GM19025 (cell line): ENCODE data around the gene ITPR3.

ENCODE experiments used
- ATAC-seq: cut with Tn5 transposase; IDR thresholded peaks from one replicate; pipeline ENCODE4 v1.9.1; 2021; ENCODE audit warnings: mild to moderate bottlenecking, low read depth, moderate library complexity; ENCODE audit not compliant: unreplicated experiment

Gene ITPR3

DNA sequence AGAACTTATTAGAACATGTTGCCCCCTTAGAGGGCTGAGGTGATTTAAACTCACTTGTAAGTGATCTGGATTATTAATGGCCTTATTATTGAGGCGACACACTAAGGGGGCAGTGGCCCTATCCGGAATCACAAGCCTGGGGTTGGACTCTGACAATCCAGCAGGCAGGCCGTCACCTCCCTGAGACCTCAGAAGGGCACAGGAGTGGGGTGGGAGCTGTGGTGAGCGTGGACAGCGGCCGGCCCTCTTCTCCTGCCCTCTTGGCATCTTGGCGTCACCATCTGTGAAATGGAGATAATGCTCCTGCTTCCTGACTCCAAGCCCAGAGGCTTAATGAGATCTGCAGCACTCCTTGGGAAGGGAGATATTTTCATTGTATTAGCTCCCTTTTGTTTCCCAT is 106.0 kb downstream of the ITPR3 start:
- no peak for ATAC-seq

DNA sequence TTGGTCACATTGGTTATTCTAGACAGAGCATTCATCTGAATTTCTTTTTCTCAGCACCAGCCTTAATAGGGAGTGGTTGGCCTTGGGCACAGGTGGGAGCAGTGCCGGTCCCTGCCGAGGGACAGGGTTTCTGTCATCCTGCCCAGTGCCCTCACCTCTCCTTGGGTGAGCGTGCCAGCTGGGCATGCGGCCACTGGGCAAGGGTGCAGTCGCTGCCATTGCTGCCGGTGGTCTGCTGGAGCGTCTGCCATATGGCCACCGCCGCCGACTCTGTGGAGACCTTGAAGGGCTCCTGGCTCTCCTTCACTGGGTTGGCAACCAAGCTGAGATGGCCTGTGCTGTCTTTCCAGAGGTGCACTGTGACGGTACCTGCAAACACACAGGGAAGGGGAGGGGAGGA is 106.8 kb downstream of the ITPR3 start:
- ATAC-seq, result no peak

DNA sequence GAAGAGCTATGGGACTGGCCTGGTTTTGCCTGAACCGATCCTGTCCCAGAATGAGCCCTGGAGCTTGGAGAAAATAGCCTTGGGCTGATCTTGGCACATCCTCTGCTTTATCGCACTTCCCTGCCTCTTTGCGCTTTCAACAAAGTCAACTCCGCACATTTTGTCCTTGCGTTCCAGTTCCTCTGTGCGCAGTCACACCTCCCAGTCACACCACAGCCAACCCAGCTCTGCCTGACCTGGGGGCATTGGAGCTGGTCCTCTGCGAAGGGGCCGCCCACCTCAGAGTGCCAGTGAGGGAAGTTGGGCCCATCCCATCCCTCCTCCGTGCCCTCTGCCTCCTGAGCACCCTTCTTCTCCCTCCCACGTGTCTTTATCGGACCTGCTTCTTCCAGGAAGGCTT is 107.3 kb downstream of the ITPR3 start:
- no peak for ATAC-seq

DNA sequence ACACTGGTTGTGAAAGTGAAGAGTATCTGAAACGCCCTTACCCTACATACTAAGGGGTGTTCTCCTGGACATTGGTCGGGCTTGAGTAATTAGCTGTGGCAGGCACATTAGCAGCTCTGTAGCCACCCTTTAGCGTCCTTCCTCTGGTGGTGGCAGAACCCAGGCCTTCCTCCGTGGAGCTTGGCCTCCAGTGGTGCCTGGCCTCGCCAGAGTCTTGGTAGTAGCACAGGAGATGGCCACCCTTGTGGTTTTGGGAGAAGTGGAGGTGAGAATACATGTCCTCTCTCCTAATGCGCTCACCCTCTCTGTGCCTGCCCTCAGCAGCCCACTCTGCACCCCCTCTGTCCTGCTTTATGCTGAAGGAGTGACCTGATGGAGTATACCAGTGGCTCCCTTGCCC is 107.9 kb downstream of the ITPR3 start:
- ATAC-seq, result no peak

DNA sequence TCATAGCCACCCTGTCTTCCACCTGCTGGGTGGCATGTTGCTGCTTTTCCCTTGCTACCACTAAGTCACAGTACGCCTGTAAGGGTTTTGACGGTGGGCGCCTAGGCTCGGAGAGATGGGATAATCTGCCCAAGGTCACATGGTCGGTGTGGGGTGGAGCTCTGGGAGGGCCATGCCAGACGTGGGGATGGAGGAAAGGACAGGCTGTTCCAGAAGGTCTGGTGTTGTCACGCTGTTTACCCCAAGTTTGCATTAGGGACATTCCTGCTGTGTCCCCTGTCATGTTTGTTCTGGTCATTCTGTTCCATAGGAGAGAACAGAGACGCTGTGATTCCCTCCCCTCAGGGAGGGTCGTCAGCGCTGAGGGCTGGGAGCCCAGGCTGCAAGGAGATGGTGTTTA is 109.5 kb downstream of the ITPR3 start:
- no peak for ATAC-seq

DNA sequence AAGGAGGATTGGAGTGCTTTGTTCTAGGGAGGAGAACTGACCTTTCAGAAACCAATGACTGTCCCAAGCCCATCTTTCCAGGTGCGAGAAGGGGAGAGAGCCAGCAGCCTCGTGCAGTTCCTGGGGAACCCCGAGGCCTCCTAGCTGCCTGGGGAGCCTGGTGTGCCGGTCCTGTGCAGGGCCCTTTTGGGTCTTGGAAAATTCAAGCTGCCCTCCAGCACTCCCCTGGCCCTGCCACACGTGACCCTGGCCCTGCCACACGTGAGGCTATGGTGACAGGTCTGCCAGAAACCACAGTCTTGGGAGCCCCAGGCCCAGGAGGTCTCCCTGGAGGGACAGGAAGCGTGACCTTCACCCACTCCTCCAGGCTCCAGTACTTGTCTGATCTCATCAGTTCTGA is 109.9 kb downstream of the ITPR3 start:
- ATAC-seq, result no peak

DNA sequence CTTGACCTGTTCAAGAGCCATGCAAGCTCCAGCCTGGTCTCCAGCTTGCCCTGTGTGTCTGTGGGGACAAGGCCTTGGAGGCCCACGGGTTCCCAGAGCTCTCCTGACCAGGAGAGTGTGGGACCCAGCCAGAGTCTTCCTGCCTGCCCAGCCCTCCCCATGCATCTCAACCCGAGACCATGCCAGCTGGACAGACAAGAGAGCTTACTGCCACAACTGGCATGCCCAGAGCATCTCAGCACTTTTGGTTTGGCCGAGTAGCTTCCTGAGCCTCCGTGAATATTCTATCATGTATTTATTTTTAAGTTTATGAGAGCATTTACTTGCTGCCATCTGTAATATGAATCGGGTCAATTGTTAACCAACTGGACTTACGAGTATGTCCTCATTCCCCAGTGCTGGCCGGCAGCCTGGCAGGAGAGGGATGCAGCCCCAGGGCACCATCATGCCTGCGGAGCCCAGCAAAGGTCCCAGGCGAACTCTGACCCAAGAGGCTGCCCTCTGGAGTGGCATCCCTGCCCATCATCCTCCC is 110.7 kb downstream of the ITPR3 start:
- ATAC-seq, result no peak

DNA sequence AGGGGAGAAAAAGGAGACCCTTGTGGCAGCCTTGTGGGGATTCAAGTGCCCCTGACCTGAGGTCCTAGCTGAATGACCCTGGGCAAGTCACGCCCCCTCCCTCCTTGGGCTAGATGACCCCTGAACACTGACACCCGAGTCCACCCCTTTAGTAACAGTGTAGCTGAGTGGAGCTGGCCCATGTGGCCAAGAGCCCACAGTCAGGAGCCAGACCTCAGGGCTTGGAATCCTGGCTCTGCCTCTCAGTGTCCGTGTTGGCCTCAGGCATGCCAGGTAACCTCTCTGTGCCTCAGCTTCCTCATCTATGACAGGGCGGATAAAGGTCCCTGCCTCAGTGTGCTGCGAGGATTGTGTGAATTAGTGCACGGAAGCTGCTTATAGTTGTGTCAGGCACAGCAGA is 111.3 kb downstream of the ITPR3 start:
- ATAC-seq, result no peak

DNA sequence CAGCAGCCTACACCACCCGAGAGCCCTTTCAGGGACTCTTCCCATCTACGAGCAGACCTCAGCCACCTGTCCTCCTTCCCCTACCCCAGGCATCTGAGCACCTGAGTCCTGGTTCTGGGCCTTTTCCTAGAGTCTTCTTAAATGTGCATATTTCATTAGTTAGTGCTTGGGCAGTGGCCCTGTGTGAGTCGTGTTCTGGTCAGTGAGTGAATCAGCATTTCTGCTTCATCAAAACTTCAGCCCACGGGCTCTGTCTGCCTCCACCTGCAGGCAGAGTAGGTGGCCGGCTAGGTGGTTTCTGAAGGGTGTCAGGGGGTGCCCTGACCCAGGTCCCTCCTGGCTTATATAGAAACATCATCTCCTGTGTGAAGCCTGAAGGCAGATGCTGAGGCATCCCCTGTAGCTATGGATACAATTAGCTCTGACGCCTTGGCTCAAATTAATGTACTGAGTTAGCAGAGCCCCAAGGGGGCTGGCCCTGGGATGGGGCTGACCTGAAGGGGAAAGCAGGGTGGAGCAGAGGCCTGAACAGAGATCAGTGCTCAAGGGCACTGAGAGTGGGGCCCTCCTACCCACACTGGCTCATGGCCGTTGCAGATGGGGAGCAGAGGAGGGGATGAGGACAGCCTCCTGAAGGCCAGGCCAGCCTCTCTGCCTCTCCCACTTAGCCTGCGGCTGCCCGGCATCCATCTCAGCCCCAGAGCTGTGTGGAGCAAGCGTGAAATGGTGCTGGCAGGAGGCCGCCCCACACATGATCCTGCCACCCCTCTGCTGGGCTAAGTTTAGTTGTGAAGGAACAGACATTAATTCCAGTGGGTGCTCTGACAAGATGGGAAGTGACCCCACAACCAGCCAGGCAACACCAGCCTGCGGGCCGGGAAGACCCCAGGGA is 111.9 kb downstream of the ITPR3 start:
- no peak for ATAC-seq

DNA sequence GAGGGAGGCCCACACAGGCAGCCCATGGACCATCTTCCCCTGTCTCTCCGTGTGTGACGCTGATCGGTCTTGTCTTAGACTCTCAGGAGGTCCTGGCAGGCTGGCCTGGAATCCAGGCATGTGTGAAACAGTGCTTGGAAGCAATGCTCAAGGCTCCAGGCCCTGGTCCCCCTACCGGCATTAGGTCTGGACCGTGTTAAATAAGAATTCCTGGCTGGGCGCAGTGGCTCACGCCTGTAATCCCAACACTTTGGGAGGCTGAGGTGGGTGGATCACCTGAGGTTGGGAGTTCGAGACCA is 112.5 kb downstream of the ITPR3 start:
- no peak for ATAC-seq

DNA sequence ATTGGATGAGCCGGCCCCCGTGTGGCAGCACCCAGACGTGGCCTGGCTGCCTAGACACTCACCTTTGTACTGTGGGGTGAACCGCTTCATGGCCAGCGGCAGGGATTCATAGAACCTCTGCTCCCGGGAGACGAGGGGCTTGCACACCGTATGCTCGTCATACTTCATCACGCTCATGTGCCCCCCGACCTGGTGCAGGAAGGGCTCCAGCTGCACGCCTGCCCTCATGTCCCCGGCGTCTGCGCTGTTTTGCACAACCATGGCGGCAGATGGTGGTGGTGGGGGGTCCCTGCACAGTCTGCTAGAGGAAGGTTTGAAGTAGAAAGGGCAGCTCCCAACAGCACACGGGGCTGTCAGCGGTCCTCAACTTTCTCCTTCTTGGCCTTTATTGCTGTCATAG is 114.1 kb downstream of the ITPR3 start:
- ATAC-seq, result no peak

DNA sequence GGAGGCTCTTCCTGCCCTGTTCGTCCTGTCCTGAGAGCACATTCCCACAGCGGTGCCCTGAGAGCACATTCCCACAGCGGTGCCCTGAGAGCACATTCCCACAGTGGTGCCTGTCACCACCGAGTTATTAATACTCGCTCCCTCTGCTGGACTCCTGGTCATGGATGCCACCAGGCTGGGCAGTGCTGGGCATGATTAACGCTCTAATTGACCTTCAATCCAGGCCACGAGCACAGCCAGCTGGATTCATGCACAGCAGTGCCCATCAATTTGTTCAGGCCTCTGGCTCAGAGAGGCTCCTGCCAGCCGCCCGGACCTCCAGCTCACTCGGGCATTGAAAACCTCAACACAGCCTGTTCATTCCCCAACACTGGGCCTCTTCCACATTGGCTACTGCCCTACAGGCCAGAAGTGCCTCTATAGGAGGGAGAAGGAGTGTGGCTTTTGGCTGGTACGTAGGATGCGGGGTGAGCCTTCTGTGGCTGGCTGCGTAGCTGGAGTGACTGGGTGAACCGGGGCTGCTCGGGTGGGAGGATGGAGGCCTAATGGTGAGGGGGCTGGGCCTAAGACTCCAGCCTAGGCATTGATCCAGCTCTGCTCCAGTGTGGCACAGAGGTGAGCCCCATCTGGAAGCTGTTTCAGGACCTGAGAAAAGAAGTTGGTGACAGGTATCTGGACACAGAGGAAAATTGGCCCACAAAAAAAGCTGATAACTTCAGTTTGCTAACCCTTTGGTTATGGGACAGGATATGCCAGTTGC is 116.3 kb downstream of the ITPR3 start:
- ATAC-seq, result no peak

DNA sequence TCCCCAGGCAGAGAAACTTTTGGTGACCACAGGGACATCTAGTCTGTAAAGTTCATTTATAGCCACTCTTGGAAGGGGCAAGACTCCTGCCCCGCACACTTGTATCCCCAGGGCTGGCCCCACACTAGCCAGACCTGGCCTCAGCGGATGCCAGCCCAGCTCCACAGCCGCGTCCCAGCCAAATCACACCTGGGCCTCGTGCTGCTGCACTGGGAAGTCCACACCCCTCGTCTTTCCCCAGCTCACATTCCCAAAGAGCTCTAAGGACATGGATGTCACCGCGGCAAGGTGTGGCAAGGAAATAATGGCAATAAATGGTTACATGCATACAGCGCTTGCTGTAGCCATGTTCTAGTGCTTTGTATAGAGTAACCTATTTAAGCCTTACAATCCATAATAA is 117.0 kb downstream of the ITPR3 start:
- no peak for ATAC-seq

DNA sequence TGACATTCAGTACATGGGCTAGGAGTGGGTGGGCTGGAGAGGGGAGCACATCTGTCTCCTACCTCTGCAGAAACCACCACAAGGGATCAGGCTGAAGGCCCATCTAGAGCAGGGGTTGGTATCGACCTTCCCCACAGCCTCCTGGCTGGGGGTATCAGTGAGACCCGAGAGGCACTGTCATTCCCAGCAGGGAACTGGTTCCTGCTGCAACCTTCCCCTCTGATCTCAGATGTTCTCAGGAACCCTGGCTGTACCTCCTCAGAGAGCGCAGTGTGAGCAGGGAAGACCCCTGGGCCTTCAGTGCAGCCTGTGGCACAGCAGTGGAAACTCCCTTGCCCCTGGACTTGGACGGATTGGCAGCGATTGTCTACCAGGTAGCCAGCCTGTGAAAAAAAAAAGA is 117.8 kb downstream of the ITPR3 start:
- ATAC-seq, result no peak

DNA sequence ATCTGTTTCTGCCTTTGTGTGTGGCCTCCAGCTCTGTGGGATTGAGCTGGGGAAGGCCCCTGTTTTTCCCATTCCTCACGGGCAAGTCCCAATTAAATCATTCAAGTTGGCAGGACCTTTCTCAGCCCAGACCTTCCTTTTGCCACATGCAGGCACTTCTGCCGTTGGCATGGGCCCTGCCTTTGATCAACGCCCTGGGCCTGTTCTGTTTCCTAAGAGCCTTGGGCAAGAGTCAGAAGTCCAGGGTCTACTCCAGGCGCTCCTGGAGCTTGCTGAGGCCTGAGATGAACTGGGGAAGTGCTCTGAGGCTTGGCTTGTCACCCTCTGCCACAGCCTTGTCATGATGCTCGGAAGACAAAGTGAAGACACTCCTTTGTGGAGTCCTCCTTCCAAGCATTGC is 118.4 kb downstream of the ITPR3 start:
- no peak for ATAC-seq

DNA sequence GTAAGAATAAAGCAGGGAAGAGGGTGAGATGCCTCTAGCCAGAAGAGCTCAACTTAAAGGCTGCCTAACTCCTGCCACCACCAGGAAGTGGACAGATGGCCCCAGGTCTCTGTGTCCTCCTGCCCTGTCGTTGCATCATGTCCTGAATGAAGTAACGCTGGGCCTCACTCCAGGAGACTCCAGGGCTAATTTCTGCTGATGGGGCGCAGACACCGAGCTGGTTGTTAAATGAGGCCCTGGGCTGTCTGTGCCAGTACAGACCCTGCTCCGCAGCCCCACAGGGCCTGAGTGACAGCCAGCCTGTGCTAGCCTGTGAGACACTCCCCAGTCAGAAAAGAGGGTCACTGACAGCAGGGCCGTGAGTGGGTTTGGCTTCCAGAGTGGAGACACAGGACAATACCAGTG is 119.1 kb downstream of the ITPR3 start:
- no peak for ATAC-seq

DNA sequence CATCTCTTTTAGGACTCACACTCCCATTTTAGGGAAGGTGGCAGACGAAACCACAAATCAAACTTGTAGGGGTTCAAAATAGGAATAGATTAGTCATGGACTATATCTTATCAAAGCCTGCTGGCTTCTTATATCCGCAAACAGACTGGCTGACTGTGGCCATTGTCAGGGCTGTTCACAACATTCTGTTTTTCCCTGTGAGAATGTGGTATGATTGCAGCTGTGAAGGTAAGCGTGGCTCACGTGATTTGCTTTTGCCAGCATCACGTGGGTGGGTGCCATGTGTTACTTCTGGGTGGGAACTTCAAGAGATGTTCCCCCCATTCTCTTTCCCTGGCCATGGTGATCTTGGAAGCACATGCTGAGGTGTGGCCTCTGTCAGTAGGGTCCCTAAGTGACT is 119.7 kb downstream of the ITPR3 start:
- ATAC-seq, result no peak

DNA sequence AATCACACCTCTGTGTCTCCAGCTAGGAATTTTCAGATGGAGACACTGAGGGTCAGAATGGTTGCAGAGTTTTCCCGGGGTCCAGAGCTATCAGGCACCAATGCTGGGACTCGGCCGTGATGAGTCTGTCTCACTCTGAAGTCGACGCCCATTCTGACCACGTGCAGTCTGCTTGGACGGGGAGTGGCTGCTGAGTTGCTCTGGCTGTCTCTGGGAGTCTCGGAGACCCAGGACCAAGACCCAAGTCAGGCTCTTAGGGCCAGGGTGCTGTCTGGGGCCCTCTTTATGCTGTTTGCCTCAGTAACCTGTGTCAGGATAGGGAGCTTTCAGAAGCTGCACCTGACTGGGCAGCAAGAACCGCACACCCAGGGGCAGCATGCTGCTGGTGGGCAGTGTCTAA is 121.0 kb downstream of the ITPR3 start:
- ATAC-seq, result no peak

DNA sequence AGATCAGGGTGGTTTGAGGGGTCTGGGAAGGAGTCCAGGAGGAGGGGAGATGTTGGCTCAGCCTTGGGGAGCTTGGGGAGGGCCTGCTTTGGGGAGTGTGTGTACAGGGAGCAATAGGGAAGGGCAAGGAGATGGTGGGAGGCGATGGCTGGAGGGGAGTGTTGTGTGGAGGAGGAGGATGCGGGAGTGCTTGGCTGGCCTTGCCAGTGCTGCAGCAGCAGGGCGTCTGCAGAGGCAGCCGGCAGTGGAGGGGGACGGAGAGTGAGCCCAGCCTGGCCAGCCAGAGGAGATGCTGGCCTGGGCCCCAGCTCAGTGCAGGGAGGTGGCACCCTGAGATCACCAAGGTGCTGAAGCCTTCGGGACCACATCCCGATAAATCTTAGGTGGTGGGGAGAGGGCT is 121.7 kb downstream of the ITPR3 start:
- no peak for ATAC-seq

DNA sequence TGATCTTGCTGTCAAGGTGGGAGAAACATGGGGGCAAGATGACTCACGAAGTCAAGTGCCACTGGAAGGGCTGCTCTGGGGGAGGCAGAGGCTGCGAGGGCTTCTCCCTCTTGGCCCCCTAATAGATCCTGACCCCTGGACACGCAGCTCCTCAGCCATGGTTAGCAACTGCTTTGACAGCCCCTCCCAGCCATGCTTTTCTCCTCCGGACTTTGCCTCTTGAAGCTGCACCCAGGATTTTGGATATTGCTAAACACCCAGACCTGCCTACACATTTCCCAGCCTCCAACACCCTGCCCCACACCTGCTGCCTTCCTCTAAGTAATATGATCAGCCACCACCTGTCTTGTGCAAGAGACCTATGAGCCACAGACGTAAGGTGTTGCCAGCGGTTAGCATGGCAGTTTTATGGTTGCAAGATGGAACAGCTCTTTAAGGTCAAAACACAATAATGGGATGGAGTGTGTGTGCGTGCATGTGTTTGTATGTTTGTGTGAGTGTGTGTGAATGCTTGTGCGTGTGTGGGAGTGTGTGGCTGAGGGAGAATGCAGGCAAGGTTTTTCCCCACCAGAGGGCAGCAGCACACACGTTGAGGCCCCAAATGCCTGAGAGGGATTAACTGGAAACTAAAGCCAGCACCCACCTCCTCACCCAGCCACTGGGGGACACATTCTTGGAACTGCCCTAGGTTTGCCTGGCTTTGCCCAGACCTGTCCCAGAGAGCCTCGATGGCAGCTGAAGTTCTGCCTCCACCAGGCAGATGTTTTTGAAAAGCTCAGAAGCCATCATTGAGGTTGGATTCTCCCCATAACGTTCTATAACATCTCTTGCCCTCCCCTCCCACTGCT is 123.1 kb downstream of the ITPR3 start:
- ATAC-seq, result no peak
